GM19372 (cell line): ENCODE measurements around the gene RNF224.
A peak's percentile ranks its signal among the peaks of the same experiment; 100 is the strongest.

Source experiments
- ATAC-seq: cut with Tn5 transposase; IDR thresholded peaks from one replicate; pipeline ENCODE4 v1.9.1; 2021; ENCODE audit warnings: mild to moderate bottlenecking, low read depth, moderate library complexity; ENCODE audit not compliant: unreplicated experiment

RNF224 gene

GRCh38 chr9:137213160-137214060 is 13.9 kb upstream of the RNF224 start:
- no peak for ATAC-seq

- no peak for ATAC-seq
Observed at GRCh38 chr9:137214620-137215019, 12.7 kb upstream of the RNF224 start.

GRCh38 chr9:137215196-137215986 is 11.9 kb upstream of the RNF224 start:
- no peak for ATAC-seq

- ATAC-seq = no peak
Observed at GRCh38 chr9:137216188-137216965, 10.9 kb upstream of the RNF224 start.

GRCh38 chr9:137217276-137218211 is 9.8 kb upstream of the RNF224 start:
- ATAC-seq = no peak

- ATAC-seq = no peak
Observed at GRCh38 chr9:137218212-137218753, 9.0 kb upstream of the RNF224 start.

- no peak for ATAC-seq
Observed at GRCh38 chr9:137218754-137219271, 8.5 kb upstream of the RNF224 start.

- ATAC-seq = no peak
Observed at GRCh38 chr9:137219757-137220316, 7.5 kb upstream of the RNF224 start.

- ATAC-seq = no peak
Observed at GRCh38 chr9:137220317-137221094, 6.8 kb upstream of the RNF224 start.

- ATAC-seq = no peak
Observed at GRCh38 chr9:137221095-137221505, 6.2 kb upstream of the RNF224 start.

GRCh38 chr9:137221506-137222111 is 5.7 kb upstream of the RNF224 start:
- no peak for ATAC-seq

- no peak for ATAC-seq
Observed at GRCh38 chr9:137222190-137223077, 4.9 kb upstream of the RNF224 start, which contains the start of gene RNF208. Gene RNF208 (minus strand): TSS chr9:137222240. CDS start chr9:137221212, 1,028 bp downstream.

- ATAC-seq = peak; percentile 75
Observed at GRCh38 chr9:137223078-137223970, 4.0 kb upstream of the RNF224 start.

- no peak for ATAC-seq
Observed at GRCh38 chr9:137224830-137225694, 2.2 kb upstream of the RNF224 start, which contains the start of gene CYSRT1. Gene CYSRT1 (plus strand): TSS chr9:137225174. CDS start chr9:137225622, 448 bp downstream.
